A673 (cell line): ENCODE measurements around the gene ERFE. TPM values are rescaled to one million over a fixed set of nuclear protein-coding genes. Genes with fewer than 3 reads are reported as not detected.

Source experiments
- BruUV-seq: library from RNA; stranded (reverse); fragments of 400-500 nt; replicated peaks from 2 replicates; lab custom pipeline; 2021; lab: Mats Ljungman, UMichigan
- CTCF ChIA-PET: fragments of 300-600 bp; sonication (Branson Sonifier 250); formaldehyde crosslinking; loops from one replicate; lab custom pipeline; 2022; ENCODE audit warnings: antibody characterized with exemption; lab: Charles Lee
- POLR2A ChIA-PET: fragments of 300-600 bp; sonication (Branson Sonifier 250); formaldehyde crosslinking; loops from one replicate; lab custom pipeline; 2022; ENCODE audit warnings: antibody characterized with exemption; ENCODE audit not compliant: low non-redundant PET; lab: Charles Lee
- DNase-seq: peaks from one replicate; pipeline ENCODE4 v3.0.0-alpha.2; 2015; ENCODE audit warnings: low spot score
- H3K27ac ChIP-seq: fragments of 200-600 bp; sonication (generic); 2 replicates; pipeline ENCODE4 v1.5.1; 2016; ENCODE audit warnings: mixed run types, low read depth, mild to moderate bottlenecking, mixed read lengths, antibody characterized with exemption, low read length; ENCODE audit not compliant: poor library complexity, severe bottlenecking
- H3K27me3 ChIP-seq: fragments of 200-600 bp; sonication (generic); replicated peaks from 2 replicates; pipeline ENCODE4 v1.6.1; 2017; ENCODE audit warnings: mixed run types, low read depth, mild to moderate bottlenecking, mixed read lengths, antibody characterized with exemption, low read length; ENCODE audit not compliant: insufficient read depth, poor library complexity
- H3K36me3 ChIP-seq: fragments of 200-600 bp; sonication (generic); 2 replicates; pipeline ENCODE4 v1.6.1; 2016; ENCODE audit warnings: mixed run types, mild to moderate bottlenecking, mixed read lengths, antibody characterized with exemption, low read length; ENCODE audit not compliant: insufficient read depth, poor library complexity, severe bottlenecking
- H3K4me1 ChIP-seq: fragments of 200-600 bp; sonication (generic); 2 replicates; pipeline ENCODE4 v1.6.1; 2017; ENCODE audit warnings: mixed run types, mild to moderate bottlenecking, mixed read lengths, antibody characterized with exemption, low read length; ENCODE audit not compliant: insufficient read depth, poor library complexity, severe bottlenecking
- H3K4me3 ChIP-seq: fragments of 200-600 bp; sonication (generic); 2 replicates; pipeline ENCODE4 v1.5.1; 2016; ENCODE audit warnings: low read depth, mixed run types, mild to moderate bottlenecking, mixed read lengths, low read length; ENCODE audit not compliant: poor library complexity, severe bottlenecking
- H3K9me3 ChIP-seq: fragments of 200-600 bp; sonication (generic); 2 replicates; pipeline ENCODE4 v1.6.1; 2016; ENCODE audit warnings: mixed run types, low read depth, mild to moderate bottlenecking, mixed read lengths, antibody characterized with exemption, low read length; ENCODE audit not compliant: poor library complexity, severe bottlenecking
- CTCF ChIP-seq: fragments of 300-800, 200-600 bp; sonication (generic); conservative IDR thresholded peaks from 2 replicates; pipeline ENCODE4 v1.5.1; 2017; ENCODE audit warnings: low read depth, mild to moderate bottlenecking, antibody characterized with exemption, low read length, moderate library complexity, mixed read lengths
- EZH2 ChIP-seq: fragments of 200-600 bp; sonication (generic); IDR thresholded peaks from 2 replicates; pipeline ENCODE4 v1.6.1; 2017; ENCODE audit warnings: borderline replicate concordance, low read depth, mild to moderate bottlenecking, mixed read lengths, antibody characterized with exemption, low read length; ENCODE audit not compliant: poor library complexity, severe bottlenecking
- intact Hi-C: fragments of 100-400 bp; cut with micrococcal nuclease; formaldehyde crosslinking; loops from one replicate; pipeline ENCODE4 v1.10.0; 2022; ENCODE audit not compliant: unreplicated experiment
- total RNA-seq: library from RNA; stranded (reverse); gene quantifications from 2 replicates; pipeline ENCODE4 v1.2.3, GENCODE V29; 2021

ERFE gene
- total RNA-seq, 1 experiment from 2014 or later = 6.1 TPM

- Histone ChIP-seq H3K4me1 (no peaks in the 10 kb centered on the region), H3K4me3 (no peak overlapping the region), H3K9me3 (no peaks in the 10 kb centered on the region), H3K27ac (no peak overlapping the region), H3K36me3 (no peaks in the 10 kb centered on the region), H3K27me3 (peaks cover 6% of the 10 kb centered on the region)
- CTCF ChIA-PET = interaction anchor here (0.6 kb wide), 1 partner anchor 87 kb away, joined by 3 read pairs; no protein-coding TSS in a partner anchor
- no peak for DNase-seq
- intact Hi-C loops = loop anchor here (5.0 kb wide), 1 partner anchor 102 kb away; no protein-coding TSS in a partner anchor
- no TSS peak for BruUV-seq
- TF ChIP-seq EZH2 (no peak), CTCF (peak; percentile 41)
- POLR2A ChIA-PET = no interaction called here
Observed at GRCh38 chr2:238160206-238161129, 1.7 kb downstream of the ERFE start.

GRCh38 chr2:238161291-238162051, 2.7 kb downstream of the ERFE start:
- CTCF ChIA-PET = no interaction called here
- peaks cover 6% of the 10 kb centered on the region for H3K27me3 ChIP-seq

More at GRCh38 chr2:238161291-238162051, 2.7 kb downstream of the ERFE start:
- BruUV-seq = no TSS peak
- H3K36me3 ChIP-seq = no peaks in the 10 kb centered on the region
- no peaks in the 10 kb centered on the region for H3K9me3 ChIP-seq
- no peak overlapping the region for H3K27ac ChIP-seq
- POLR2A ChIA-PET = no interaction called here
- no peak for TF ChIP-seq EZH2
- TF ChIP-seq CTCF = no peak
- no peaks in the 10 kb centered on the region for H3K4me1 ChIP-seq
- intact Hi-C loops = loop anchor here (5.0 kb wide), 1 partner anchor 101 kb away; no protein-coding TSS in a partner anchor
- no peak overlapping the region for H3K4me3 ChIP-seq
- no peak for DNase-seq
